NCI-H82 treated with DMSO at 0.1 percent for 48 hours (cell line): ENCODE measurements around the gene RNF8.

Source experiments
- DNase-seq: peaks from one replicate; lab custom pipeline; 2025; ENCODE audit not compliant: unreplicated experiment; lab: John Stamatoyannopoulos, UW

The RNF8 gene

GRCh38 chr6:37357288-37357687 lies 3.5 kb downstream of the RNF8 start:
- no peak for DNase-seq

GRCh38 chr6:37357860-37358259 lies 4.1 kb downstream of the RNF8 start:
- no peak for DNase-seq

- DNase-seq: no peak
Observed at GRCh38 chr6:37359039-37359438, 5.3 kb downstream of the RNF8 start.

GRCh38 chr6:37362101-37362828 lies 8.5 kb downstream of the RNF8 start:
- peak; percentile 83 for DNase-seq

GRCh38 chr6:37365791-37366190 lies 12.0 kb downstream of the RNF8 start:
- DNase-seq: no peak

GRCh38 chr6:37366910-37367309 lies 13.1 kb downstream of the RNF8 start:
- no peak for DNase-seq

GRCh38 chr6:37368961-37369320 lies 15.2 kb downstream of the RNF8 start:
- DNase-seq: no peak

GRCh38 chr6:37369321-37370201 lies 15.8 kb downstream of the RNF8 start:
- DNase-seq: no peak

GRCh38 chr6:37371154-37372083 lies 17.6 kb downstream of the RNF8 start:
- DNase-seq: no peak

- no peak for DNase-seq
Observed at GRCh38 chr6:37372116-37372515, 18.3 kb downstream of the RNF8 start.

GRCh38 chr6:37373822-37374471 lies 20.2 kb downstream of the RNF8 start:
- no peak for DNase-seq

- no peak for DNase-seq
Observed at GRCh38 chr6:37375376-37375775, 21.6 kb downstream of the RNF8 start.

- DNase-seq: no peak
Observed at GRCh38 chr6:37376078-37376743, 22.4 kb downstream of the RNF8 start.

- peak; percentile 81 for DNase-seq
Observed at GRCh38 chr6:37381579-37381978, 27.8 kb downstream of the RNF8 start.

- DNase-seq: no peak
Observed at GRCh38 chr6:37382994-37383765, 29.4 kb downstream of the RNF8 start.

- DNase-seq: no peak
Observed at GRCh38 chr6:37388578-37388977, 34.8 kb downstream of the RNF8 start.

GRCh38 chr6:37389857-37390256 lies 36.1 kb downstream of the RNF8 start:
- no peak for DNase-seq

GRCh38 chr6:37391120-37391519 lies 37.3 kb downstream of the RNF8 start:
- no peak for DNase-seq

GRCh38 chr6:37392821-37393220 lies 39.0 kb downstream of the RNF8 start:
- DNase-seq: no peak
